WTC11 (cell line): Measurements from ENCODE around the gene GRIK2. TPM values are rescaled to one million over a fixed set of nuclear protein-coding genes. Genes with fewer than 3 reads are reported as not detected.

Source experiments
- ATAC-seq: fragments of 200-7000 bp; cut with Tn5 transposase; 2 replicates; pipeline ENCODE4 v1.10.0; 2021; ENCODE audit warnings: mild to moderate bottlenecking, moderate library complexity
- CTCF ChIA-PET: fragments of 300-600 bp; sonication (Branson Sonifier 250); formaldehyde crosslinking; loops from one replicate; lab custom pipeline; 2021; ENCODE audit warnings: antibody characterized with exemption; lab: Charles Lee
- POLR2A ChIA-PET: fragments of 350-600 bp; sonication (Branson Sonifier 250); formaldehyde crosslinking; loops from one replicate; lab custom pipeline; 2021; ENCODE audit warnings: antibody characterized with exemption; lab: Charles Lee
- DNase-seq: peaks from one replicate; pipeline ENCODE4 v3.0.0; 2021; ENCODE audit warnings: low spot score
- H3K27ac Mint-ChIP-seq: 2 replicates; pipeline ENCODE4 v1.8.0; 2021; ENCODE audit warnings: mixed read lengths
- H3K27me3 Mint-ChIP-seq: 2 replicates; pipeline ENCODE4 v1.8.0; 2021; ENCODE audit warnings: low read depth, mild to moderate bottlenecking, moderate library complexity, mixed read lengths
- H3K36me3 Mint-ChIP-seq: 2 replicates; pipeline ENCODE4 v1.8.0; 2021; ENCODE audit warnings: mixed read lengths
- H3K4me1 Mint-ChIP-seq: 2 replicates; pipeline ENCODE4 v1.8.0; 2022; ENCODE audit warnings: mixed read lengths
- H3K4me3 Mint-ChIP-seq: 2 replicates; pipeline ENCODE4 v1.8.0; 2021; ENCODE audit warnings: mild to moderate bottlenecking, moderate library complexity, mixed read lengths
- H3K9me3 Mint-ChIP-seq: 2 replicates; pipeline ENCODE4 v1.8.0; 2021; ENCODE audit warnings: mixed read lengths
- ATF1 ChIP-seq: sonication (generic); formaldehyde crosslinking; IDR thresholded peaks from 2 replicates; pipeline ENCODE4 v1.8.1; 2023; ENCODE audit warnings: mild to moderate bottlenecking, moderate library complexity, missing genetic modification reagents
- ELF4 ChIP-seq: sonication (generic); formaldehyde crosslinking; IDR thresholded peaks from 2 replicates; pipeline ENCODE4 v1.8.1; 2022; ENCODE audit warnings: low read depth, mild to moderate bottlenecking, moderate library complexity, missing genetic modification reagents
- EMX1 ChIP-seq: fragments of 250-450 bp; sonication (Bioruptor Pico); IDR thresholded peaks from 2 replicates; pipeline ENCODE4 v1.8.0; 2021; ENCODE audit warnings: mild to moderate bottlenecking
- GABPB1 ChIP-seq: sonication (generic); formaldehyde crosslinking; IDR thresholded peaks from 2 replicates; pipeline ENCODE4 v1.8.1; 2023; ENCODE audit warnings: mild to moderate bottlenecking, missing genetic modification reagents
- HMGA2 ChIP-seq: fragments of 250-450 bp; sonication (Bioruptor Pico); IDR thresholded peaks from 2 replicates; pipeline ENCODE4 v1.4.0; 2021; ENCODE audit warnings: mild to moderate bottlenecking, moderate library complexity
- JUN ChIP-seq: sonication (generic); formaldehyde crosslinking; IDR thresholded peaks from 2 replicates; pipeline ENCODE4 v1.8.0; 2023; ENCODE audit warnings: mild to moderate bottlenecking, missing genetic modification reagents
- MXD4 ChIP-seq: fragments of 250-450 bp; sonication (Bioruptor Pico); IDR thresholded peaks from 2 replicates; pipeline ENCODE4 v1.8.0; 2021; ENCODE audit warnings: mild to moderate bottlenecking, moderate library complexity, borderline replicate concordance
- NFE2L1 ChIP-seq: sonication (generic); formaldehyde crosslinking; IDR thresholded peaks from 2 replicates; pipeline ENCODE4 v1.8.1; 2023; ENCODE audit warnings: missing genetic modification reagents
- NR3C1 ChIP-seq: sonication (generic); formaldehyde crosslinking; conservative IDR thresholded peaks from 2 replicates; pipeline ENCODE4 v1.8.1; 2023; ENCODE audit warnings: low read depth, mild to moderate bottlenecking, missing genetic modification reagents
- PRRX2 ChIP-seq: fragments of 250-450 bp; sonication (Bioruptor Pico); IDR thresholded peaks from 2 replicates; pipeline ENCODE4 v1.8.0; 2021; ENCODE audit warnings: mild to moderate bottlenecking
- RELA ChIP-seq: sonication (generic); formaldehyde crosslinking; IDR thresholded peaks from 2 replicates; pipeline ENCODE4 v1.8.1; 2022; ENCODE audit warnings: missing genetic modification reagents, mild to moderate bottlenecking, borderline replicate concordance
- RORB ChIP-seq: fragments of 250-450 bp; sonication (Bioruptor Pico); IDR thresholded peaks from 2 replicates; pipeline ENCODE4 v1.9.0; 2021; ENCODE audit warnings: mild to moderate bottlenecking
- SMAD4 ChIP-seq: sonication (generic); formaldehyde crosslinking; IDR thresholded peaks from 2 replicates; pipeline ENCODE4 v1.8.0; 2022; ENCODE audit warnings: mild to moderate bottlenecking, missing genetic modification reagents
- SOX15 ChIP-seq: fragments of 250-450 bp; sonication (Bioruptor Pico); IDR thresholded peaks from 2 replicates; pipeline ENCODE4 v1.9.0; 2021; ENCODE audit warnings: mild to moderate bottlenecking
- ZNF317 ChIP-seq: sonication (generic); formaldehyde crosslinking; IDR thresholded peaks from 2 replicates; pipeline ENCODE4 v1.8.1; 2023; ENCODE audit warnings: low read depth, mild to moderate bottlenecking, moderate library complexity, missing genetic modification reagents, borderline replicate concordance
- ZNF671 ChIP-seq: fragments of 250-450 bp; sonication (Bioruptor Pico); IDR thresholded peaks from 2 replicates; pipeline ENCODE4 v1.8.0; 2021; ENCODE audit warnings: mild to moderate bottlenecking
- total RNA-seq: library from RNA; stranded (reverse); gene quantifications from 3 replicates; pipeline ENCODE4 v1.2.3, GENCODE V29; 2021
- TF ChIP-seq, protein P1 (sequence below): fragments of 250-450 bp; sonication (Bioruptor Pico); IDR thresholded peaks from 2 replicates; pipeline ENCODE4 v2.1.2; 2022; ENCODE audit warnings: mild to moderate bottlenecking, moderate library complexity
- TF ChIP-seq, protein P2 (sequence below): sonication (generic); formaldehyde crosslinking; IDR thresholded peaks from 2 replicates; pipeline ENCODE4 v1.8.0; 2023; ENCODE audit warnings: missing genetic modification reagents
- TF ChIP-seq, protein P3 (sequence below): fragments of 250-450 bp; sonication (Bioruptor Pico); IDR thresholded peaks from 2 replicates; pipeline ENCODE4 v1.9.0; 2021; ENCODE audit warnings: mild to moderate bottlenecking
- TF ChIP-seq, protein P4 (sequence below): sonication (generic); formaldehyde crosslinking; IDR thresholded peaks from 2 replicates; pipeline ENCODE4 v1.8.0; 2022; ENCODE audit warnings: mild to moderate bottlenecking, missing genetic modification reagents
- TF ChIP-seq, protein P5 (sequence below): sonication (generic); formaldehyde crosslinking; IDR thresholded peaks from 2 replicates; pipeline ENCODE4 v1.8.0; 2022; ENCODE audit warnings: mild to moderate bottlenecking, missing genetic modification reagents
- TF ChIP-seq, protein P6 (sequence below): sonication (generic); formaldehyde crosslinking; IDR thresholded peaks from 2 replicates; pipeline ENCODE4 v1.8.1; 2023; ENCODE audit warnings: mild to moderate bottlenecking, missing genetic modification reagents, borderline replicate concordance
- TF ChIP-seq, protein P7 (sequence below): fragments of 250-450 bp; sonication (Bioruptor Pico); IDR thresholded peaks from 2 replicates; pipeline ENCODE4 v1.9.0; 2021; ENCODE audit warnings: moderate library complexity, mild to moderate bottlenecking, inconsistent platforms, borderline replicate concordance
- TF ChIP-seq, protein P8 (sequence below): fragments of 250-450 bp; sonication (Bioruptor Pico); IDR thresholded peaks from 2 replicates; pipeline ENCODE4 v1.9.0; 2021; ENCODE audit warnings: mild to moderate bottlenecking, borderline replicate concordance

The GRIK2 gene
- total RNA-seq, 1 experiment from 2014 or later = 2.7 TPM

DNA sequence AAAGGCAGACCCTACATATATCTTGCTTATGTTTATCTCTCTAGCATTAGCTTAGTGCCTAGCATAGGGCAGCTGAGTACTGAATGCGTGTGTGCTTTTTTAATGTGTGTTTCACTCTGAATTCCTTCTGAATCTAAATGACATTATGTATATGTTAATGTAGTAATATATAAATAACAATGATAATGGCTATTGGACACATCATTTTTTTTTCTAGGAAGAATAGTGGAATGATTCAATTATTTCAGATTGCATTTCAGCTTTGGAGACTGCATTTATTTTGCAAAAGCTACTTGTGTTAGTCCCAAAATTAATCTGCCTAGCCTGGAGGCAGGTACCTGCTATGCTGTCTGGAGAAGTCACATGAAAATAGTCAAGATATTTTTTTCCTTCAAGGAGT is 371.8 kb downstream of the GRIK2 start (continued):
- TF ChIP-seq, protein P1, sequence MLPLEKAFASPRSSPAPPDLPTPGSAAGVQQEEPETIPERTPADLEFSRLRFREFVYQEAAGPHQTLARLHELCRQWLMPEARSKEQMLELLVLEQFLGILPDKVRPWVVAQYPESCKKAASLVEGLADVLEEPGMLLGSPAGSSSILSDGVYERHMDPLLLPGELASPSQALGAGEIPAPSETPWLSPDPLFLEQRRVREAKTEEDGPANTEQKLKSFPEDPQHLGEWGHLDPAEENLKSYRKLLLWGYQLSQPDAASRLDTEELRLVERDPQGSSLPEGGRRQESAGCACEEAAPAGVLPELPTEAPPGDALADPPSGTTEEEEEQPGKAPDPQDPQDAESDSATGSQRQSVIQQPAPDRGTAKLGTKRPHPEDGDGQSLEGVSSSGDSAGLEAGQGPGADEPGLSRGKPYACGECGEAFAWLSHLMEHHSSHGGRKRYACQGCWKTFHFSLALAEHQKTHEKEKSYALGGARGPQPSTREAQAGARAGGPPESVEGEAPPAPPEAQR (CRISPR knock-in tag) = no peak
- no peak for TF ChIP-seq RORB
- TF ChIP-seq EMX1 (CRISPR knock-in tag) = no peak
- TF ChIP-seq PRRX2 (CRISPR knock-in tag) = no peak
- TF ChIP-seq, protein P2, sequence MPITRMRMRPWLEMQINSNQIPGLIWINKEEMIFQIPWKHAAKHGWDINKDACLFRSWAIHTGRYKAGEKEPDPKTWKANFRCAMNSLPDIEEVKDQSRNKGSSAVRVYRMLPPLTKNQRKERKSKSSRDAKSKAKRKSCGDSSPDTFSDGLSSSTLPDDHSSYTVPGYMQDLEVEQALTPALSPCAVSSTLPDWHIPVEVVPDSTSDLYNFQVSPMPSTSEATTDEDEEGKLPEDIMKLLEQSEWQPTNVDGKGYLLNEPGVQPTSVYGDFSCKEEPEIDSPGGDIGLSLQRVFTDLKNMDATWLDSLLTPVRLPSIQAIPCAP (CRISPR knock-in tag) = no peak
- TF ChIP-seq ELF4 (CRISPR knock-in tag) = no peak
- TF ChIP-seq, protein P3, sequence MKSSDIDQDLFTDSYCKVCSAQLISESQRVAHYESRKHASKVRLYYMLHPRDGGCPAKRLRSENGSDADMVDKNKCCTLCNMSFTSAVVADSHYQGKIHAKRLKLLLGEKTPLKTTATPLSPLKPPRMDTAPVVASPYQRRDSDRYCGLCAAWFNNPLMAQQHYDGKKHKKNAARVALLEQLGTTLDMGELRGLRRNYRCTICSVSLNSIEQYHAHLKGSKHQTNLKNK (CRISPR knock-in tag) = no peak
- TF ChIP-seq ZNF671 (CRISPR knock-in tag) = no peak
- TF ChIP-seq, protein P4, sequence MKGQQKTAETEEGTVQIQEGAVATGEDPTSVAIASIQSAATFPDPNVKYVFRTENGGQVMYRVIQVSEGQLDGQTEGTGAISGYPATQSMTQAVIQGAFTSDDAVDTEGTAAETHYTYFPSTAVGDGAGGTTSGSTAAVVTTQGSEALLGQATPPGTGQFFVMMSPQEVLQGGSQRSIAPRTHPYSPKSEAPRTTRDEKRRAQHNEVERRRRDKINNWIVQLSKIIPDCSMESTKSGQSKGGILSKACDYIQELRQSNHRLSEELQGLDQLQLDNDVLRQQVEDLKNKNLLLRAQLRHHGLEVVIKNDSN (CRISPR knock-in tag) = no peak
- TF ChIP-seq, protein P5, sequence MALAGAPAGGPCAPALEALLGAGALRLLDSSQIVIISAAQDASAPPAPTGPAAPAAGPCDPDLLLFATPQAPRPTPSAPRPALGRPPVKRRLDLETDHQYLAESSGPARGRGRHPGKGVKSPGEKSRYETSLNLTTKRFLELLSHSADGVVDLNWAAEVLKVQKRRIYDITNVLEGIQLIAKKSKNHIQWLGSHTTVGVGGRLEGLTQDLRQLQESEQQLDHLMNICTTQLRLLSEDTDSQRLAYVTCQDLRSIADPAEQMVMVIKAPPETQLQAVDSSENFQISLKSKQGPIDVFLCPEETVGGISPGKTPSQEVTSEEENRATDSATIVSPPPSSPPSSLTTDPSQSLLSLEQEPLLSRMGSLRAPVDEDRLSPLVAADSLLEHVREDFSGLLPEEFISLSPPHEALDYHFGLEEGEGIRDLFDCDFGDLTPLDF (CRISPR knock-in tag) = no peak
- TF ChIP-seq JUN (CRISPR knock-in tag) = no peak

DNA sequence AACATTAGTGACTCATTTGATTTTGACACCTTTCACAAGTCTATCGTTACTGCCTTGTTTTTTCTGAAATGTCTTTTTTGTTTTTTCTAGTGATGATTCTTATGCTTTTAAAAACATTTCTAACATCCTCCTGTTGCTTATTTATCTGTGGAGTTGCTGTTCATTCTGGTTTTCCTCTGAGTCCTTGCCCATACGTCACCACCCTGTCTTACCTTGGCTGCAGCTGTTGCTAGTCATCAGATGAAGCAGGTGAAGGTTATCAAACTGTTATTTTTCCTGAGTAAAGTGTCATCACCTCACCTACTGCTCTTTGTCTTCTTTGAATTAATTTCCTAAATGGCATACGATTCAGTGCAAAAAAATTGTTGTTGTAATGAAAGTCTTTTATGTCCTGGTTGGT is 376.6 kb downstream of the GRIK2 start:
- CTCF ChIA-PET = no interaction called here
- no peak for TF ChIP-seq SMAD4 (CRISPR knock-in tag)
- TF ChIP-seq, protein P6, sequence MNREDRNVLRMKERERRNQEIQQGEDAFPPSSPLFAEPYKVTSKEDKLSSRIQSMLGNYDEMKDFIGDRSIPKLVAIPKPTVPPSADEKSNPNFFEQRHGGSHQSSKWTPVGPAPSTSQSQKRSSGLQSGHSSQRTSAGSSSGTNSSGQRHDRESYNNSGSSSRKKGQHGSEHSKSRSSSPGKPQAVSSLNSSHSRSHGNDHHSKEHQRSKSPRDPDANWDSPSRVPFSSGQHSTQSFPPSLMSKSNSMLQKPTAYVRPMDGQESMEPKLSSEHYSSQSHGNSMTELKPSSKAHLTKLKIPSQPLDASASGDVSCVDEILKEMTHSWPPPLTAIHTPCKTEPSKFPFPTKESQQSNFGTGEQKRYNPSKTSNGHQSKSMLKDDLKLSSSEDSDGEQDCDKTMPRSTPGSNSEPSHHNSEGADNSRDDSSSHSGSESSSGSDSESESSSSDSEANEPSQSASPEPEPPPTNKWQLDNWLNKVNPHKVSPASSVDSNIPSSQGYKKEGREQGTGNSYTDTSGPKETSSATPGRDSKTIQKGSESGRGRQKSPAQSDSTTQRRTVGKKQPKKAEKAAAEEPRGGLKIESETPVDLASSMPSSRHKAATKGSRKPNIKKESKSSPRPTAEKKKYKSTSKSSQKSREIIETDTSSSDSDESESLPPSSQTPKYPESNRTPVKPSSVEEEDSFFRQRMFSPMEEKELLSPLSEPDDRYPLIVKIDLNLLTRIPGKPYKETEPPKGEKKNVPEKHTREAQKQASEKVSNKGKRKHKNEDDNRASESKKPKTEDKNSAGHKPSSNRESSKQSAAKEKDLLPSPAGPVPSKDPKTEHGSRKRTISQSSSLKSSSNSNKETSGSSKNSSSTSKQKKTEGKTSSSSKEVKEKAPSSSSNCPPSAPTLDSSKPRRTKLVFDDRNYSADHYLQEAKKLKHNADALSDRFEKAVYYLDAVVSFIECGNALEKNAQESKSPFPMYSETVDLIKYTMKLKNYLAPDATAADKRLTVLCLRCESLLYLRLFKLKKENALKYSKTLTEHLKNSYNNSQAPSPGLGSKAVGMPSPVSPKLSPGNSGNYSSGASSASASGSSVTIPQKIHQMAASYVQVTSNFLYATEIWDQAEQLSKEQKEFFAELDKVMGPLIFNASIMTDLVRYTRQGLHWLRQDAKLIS (CRISPR knock-in tag) = no peak
- no peak for TF ChIP-seq ATF1
- no peak for TF ChIP-seq ZNF317 (CRISPR knock-in tag)
- TF ChIP-seq, protein P7, sequence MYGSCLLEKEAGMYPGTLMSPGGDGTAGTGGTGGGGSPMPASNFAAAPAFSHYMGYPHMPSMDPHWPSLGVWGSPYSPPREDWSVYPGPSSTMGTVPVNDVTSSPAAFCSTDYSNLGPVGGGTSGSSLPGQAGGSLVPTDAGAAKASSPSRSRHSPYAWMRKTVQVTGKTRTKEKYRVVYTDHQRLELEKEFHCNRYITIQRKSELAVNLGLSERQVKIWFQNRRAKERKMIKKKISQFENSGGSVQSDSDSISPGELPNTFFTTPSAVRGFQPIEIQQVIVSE (CRISPR knock-in tag) = no peak
- TF ChIP-seq NR3C1 (CRISPR knock-in tag) = no peak
- TF ChIP-seq NFE2L1 (CRISPR knock-in tag) = no peak
- TF ChIP-seq MXD4 (CRISPR knock-in tag) = no peak
- TF ChIP-seq, protein P4 (CRISPR knock-in tag) = no peak
- no peak for TF ChIP-seq RELA
- TF ChIP-seq, protein P8, sequence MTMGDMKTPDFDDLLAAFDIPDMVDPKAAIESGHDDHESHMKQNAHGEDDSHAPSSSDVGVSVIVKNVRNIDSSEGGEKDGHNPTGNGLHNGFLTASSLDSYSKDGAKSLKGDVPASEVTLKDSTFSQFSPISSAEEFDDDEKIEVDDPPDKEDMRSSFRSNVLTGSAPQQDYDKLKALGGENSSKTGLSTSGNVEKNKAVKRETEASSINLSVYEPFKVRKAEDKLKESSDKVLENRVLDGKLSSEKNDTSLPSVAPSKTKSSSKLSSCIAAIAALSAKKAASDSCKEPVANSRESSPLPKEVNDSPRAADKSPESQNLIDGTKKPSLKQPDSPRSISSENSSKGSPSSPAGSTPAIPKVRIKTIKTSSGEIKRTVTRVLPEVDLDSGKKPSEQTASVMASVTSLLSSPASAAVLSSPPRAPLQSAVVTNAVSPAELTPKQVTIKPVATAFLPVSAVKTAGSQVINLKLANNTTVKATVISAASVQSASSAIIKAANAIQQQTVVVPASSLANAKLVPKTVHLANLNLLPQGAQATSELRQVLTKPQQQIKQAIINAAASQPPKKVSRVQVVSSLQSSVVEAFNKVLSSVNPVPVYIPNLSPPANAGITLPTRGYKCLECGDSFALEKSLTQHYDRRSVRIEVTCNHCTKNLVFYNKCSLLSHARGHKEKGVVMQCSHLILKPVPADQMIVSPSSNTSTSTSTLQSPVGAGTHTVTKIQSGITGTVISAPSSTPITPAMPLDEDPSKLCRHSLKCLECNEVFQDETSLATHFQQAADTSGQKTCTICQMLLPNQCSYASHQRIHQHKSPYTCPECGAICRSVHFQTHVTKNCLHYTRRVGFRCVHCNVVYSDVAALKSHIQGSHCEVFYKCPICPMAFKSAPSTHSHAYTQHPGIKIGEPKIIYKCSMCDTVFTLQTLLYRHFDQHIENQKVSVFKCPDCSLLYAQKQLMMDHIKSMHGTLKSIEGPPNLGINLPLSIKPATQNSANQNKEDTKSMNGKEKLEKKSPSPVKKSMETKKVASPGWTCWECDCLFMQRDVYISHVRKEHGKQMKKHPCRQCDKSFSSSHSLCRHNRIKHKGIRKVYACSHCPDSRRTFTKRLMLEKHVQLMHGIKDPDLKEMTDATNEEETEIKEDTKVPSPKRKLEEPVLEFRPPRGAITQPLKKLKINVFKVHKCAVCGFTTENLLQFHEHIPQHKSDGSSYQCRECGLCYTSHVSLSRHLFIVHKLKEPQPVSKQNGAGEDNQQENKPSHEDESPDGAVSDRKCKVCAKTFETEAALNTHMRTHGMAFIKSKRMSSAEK = no peak
- no peak for TF ChIP-seq SOX15 (CRISPR knock-in tag)
- no peak for TF ChIP-seq HMGA2
- no peak for TF ChIP-seq GABPB1 (CRISPR knock-in tag)
- Mint-ChIP-seq H3K4me3 (no peak overlapping the region), H3K27me3 (no peaks in the 10 kb centered on the region), H3K27ac (peak overlapping the region; percentile 55; the same call in 1 of the 2 replicates), H3K36me3 (peaks cover 8% of the 10 kb centered on the region; the same call in 1 of the 2 replicates), H3K9me3 (peaks cover 8% of the 10 kb centered on the region), H3K4me1 (peaks cover 33% of the 10 kb centered on the region)
- POLR2A ChIA-PET = no interaction called here
- ATAC-seq = no peak
- DNase-seq = no peak
